Heart right ventricle (tissue), 16 donors: ENCODE results near the gene NUTM2G. TPM values are rescaled to one million over a fixed set of nuclear protein-coding genes. Genes with fewer than 3 reads are reported as not detected.
"Not testable (repeated sequence)": the region's sequence is repeated elsewhere in the genome, so short reads cannot be mapped to it uniquely, and the experiment has no call there.

Experiments
- ATAC-seq, 8 donors: fragments of 200-7000 bp; cut with Tn5 transposase; one replicate each; pipeline ENCODE4 v1.9.1; 2020; ENCODE audit warnings: mild to moderate bottlenecking in 8 of 8, moderate library complexity in 8 of 8, moderate number of reproducible peaks in 1 of 8
- DNase-seq, 2 donors: peaks; one replicate each; pipeline ENCODE4 v3.0.0-alpha.2; 2020
- H3K27ac ChIP-seq, 10 donors: fragments of 200-600 bp; sonication (generic) in 2 of 10; one replicate each; pipeline versions ENCODE4 v1.5.0 to v1.8.0; 2020 to 2022; ENCODE audit warnings: mild to moderate bottlenecking in 3 of 10
- H3K27me3 ChIP-seq, 7 donors: fragments of 200-600 bp; one replicate each; pipeline ENCODE4 v1.8.0; 2021 to 2022; ENCODE audit warnings: mild to moderate bottlenecking in 2 of 7
- H3K36me3 ChIP-seq, 9 donors: fragments of 200-600 bp; sonication (generic) in 1 of 9; one replicate each; pipeline versions ENCODE4 v1.5.0 to v1.8.0; 2020 to 2022; ENCODE audit warnings: mild to moderate bottlenecking in 2 of 9
- H3K4me1 ChIP-seq, 9 donors: fragments of 200-600 bp; sonication (generic) in 1 of 9; one replicate each; pipeline versions ENCODE4 v1.5.0 to v1.8.0; 2020 to 2022; ENCODE audit warnings: mild to moderate bottlenecking in 4 of 9
- H3K4me3 ChIP-seq, 10 donors: fragments of 200-600 bp; sonication (generic) in 2 of 10; one replicate each; pipeline versions ENCODE4 v1.5.0 to v1.8.0; 2020 to 2022; ENCODE audit warnings: mild to moderate bottlenecking in 7 of 10, moderate library complexity in 2 of 10
- H3K9me3 ChIP-seq, 11 donors: fragments of 200-600 bp in 10 of 11; sonication (generic) in 2 of 11; one replicate each; pipeline versions ENCODE4 v1.5.0 to v1.8.0; 2013 to 2022; ENCODE audit warnings: mild to moderate bottlenecking in 2 of 11, control low read depth in 1 of 11, moderate library complexity in 1 of 11
- CTCF ChIP-seq, 9 donors: fragments of 200-600 bp; sonication (generic) in 2 of 9; IDR thresholded peaks; one replicate each; pipeline versions ENCODE4 v1.5.0 to v1.8.0; 2021 to 2022; ENCODE audit warnings: antibody characterized with exemption in 9 of 9, mild to moderate bottlenecking in 5 of 9, moderate library complexity in 1 of 9
- WGBS, 2 donors: extraction: QIAGEN DNeasy Blood & Tissue Kit; methylation state at CpG; one replicate each; pipeline ENCODE4 v1.1.7; 2013; ENCODE audit warnings: inconsistent platforms in 1 of 2; 5-methylcytosine and 5-hydroxymethylcytosine counted together
- intact Hi-C, 10 donors: fragments of 100-400 bp; cut with DNase I; formaldehyde crosslinking; loops; one replicate each; pipeline versions ENCODE4 v1.11.1 to v1.14.2; 2022
- polyA plus RNA-seq, 2 donors: library from polyadenylated mRNA; stranded (reverse); fragments of 200-250 nt; gene quantifications; one replicate each; pipeline ENCODE4 v1.2.3, GENCODE V29; 2013
- total RNA-seq, 10 donors: library from RNA; stranded (reverse); fragmentation: NEBNext Ultra II Directional in 3 of 10; extraction: Animal tissue kit (Norgen Biotek cat#: 25700) in 3 of 10; gene quantifications; one replicate each; pipeline versions ENCODE4 v1.2.1 to v1.2.4, GENCODE V29; 2021 to 2023
- donor health status: Arrhythmogenic right ventricular cardiomyopathy.
- donor health status: ischemic (EF 13 %, LVEDD 7.1; RV severe dilation, severe dysfunction).
- donor health status: healthy with polysubstance abuse.
- donor health status: DM: no; HTN: yes; CAD: no.
- donor health status: DM: no; HTN: no; CAD: no.
- donor health status: ischemic (EF 25% LVEDD 6.9; RV normal size, moderate dysfunction).
- donor health status: ischemic (EF 25% LVEDD 5.7; RV mildly dilated, moderate dysfunction).
- donor health status: healthy.
- donor health status: DM: yes; HTN: yes; CAD: no.
- donor health status: Ischemic cardiomyopathy.
- donor health status: ischemic (EF 35%, LVEDD 5.7; RV mildly dilated, moderate dysfunction).
- donor health status: nonischemic (EF 11% LVEDD 7.7; RV severe dilation, severe dysfunction).
- donor health status: DM: yes; HTN: yes; CAD: no.
- donor health status: PGD.
- donor health status: ischemic (EF 29% LVEDD 5.4; RV normal size, mild dysfunction).
- donor health status: nonischemic (EF 23%, LVEDD 6.1; RV moderate dilation, normal function).

Gene NUTM2G
- total and polyA plus RNA-seq, 12 donors: not detected

- Histone ChIP-seq H3K4me3 (no peak overlapping the region), H3K4me1 (peaks cover 0 to 5% (median 0%) of the 10 kb centered on the region in 9 donors), H3K27ac (no peak overlapping the region), H3K9me3 (peaks cover 0 to 6% (median 0%) of the 10 kb centered on the region in 11 donors), H3K27me3 (no peaks in the 10 kb centered on the region), H3K36me3 (peaks cover 0 to 24% (median 0%) of the 10 kb centered on the region in 9 donors)
- TF ChIP-seq CTCF (IDR thresholded peaks at IDR 0.05): no peak
- WGBS, 2 donors: 82 to 89% methylated on average over 4 of the region's 4 CpGs
- ATAC-seq: no peak
- DNase-seq: no peak
- intact Hi-C loops: no loop called here
These were observed 40.1 kb upstream of the NUTM2G start for GRCh38 chr9:96888591-96888990.

- Histone ChIP-seq H3K36me3 (peaks cover 0 to 53% (median 0%) of the 10 kb centered on the region in 9 donors), H3K9me3 (no peaks in the 10 kb centered on the region), H3K27ac (no peak overlapping the region), H3K4me3 (no peak overlapping the region), H3K4me1 (no peaks in the 10 kb centered on the region), H3K27me3 (no peaks in the 10 kb centered on the region)
- no peak for ATAC-seq
- DNase-seq: no peak
- WGBS, 2 donors: 98% methylated on average over 7 of the region's 7 CpGs
- TF ChIP-seq CTCF (IDR thresholded peaks at IDR 0.05): no peak
- intact Hi-C loops: no loop called here
These were observed 36.5 kb upstream of the NUTM2G start for GRCh38 chr9:96892131-96892530.

- peaks cover 0 to 29% (median 0%) of the 10 kb centered on the region in 9 donors for H3K36me3 ChIP-seq
- intact Hi-C loops, H3K27ac ChIP-seq, H3K27me3 ChIP-seq, H3K9me3 ChIP-seq, H3K4me3 ChIP-seq, DNase-seq, ATAC-seq, H3K4me1 ChIP-seq: not testable (repeated sequence)
- WGBS, 2 donors: 82 to 100% methylated on average over 1 of the region's 2 CpGs
These were observed 28.6 kb upstream of the NUTM2G start for GRCh38 chr9:96900010-96900409.

GRCh38 chr9:96904947-96905722 is 23.5 kb upstream of the NUTM2G start:
- intact Hi-C loops, H3K36me3 ChIP-seq, H3K9me3 ChIP-seq, H3K27me3 ChIP-seq, H3K4me1 ChIP-seq, DNase-seq, ATAC-seq, H3K4me3 ChIP-seq, H3K27ac ChIP-seq: not testable (repeated sequence)
- 92 to 100% methylated on average over 2 of the region's 5 CpGs for WGBS, 2 donors

- H3K9me3 ChIP-seq, intact Hi-C loops, H3K27ac ChIP-seq, H3K4me3 ChIP-seq, H3K4me1 ChIP-seq, DNase-seq, ATAC-seq, H3K36me3 ChIP-seq, H3K27me3 ChIP-seq: not testable (repeated sequence)
- WGBS, 2 donors: no CpG with 5 or more reads among the region's 3 CpGs
These were observed 20.2 kb upstream of the NUTM2G start for GRCh38 chr9:96908479-96908878.

- H3K9me3 ChIP-seq, H3K27me3 ChIP-seq, intact Hi-C loops, ATAC-seq, DNase-seq, H3K27ac ChIP-seq, H3K4me3 ChIP-seq, H3K4me1 ChIP-seq: not testable (repeated sequence)
- 63 to 93% methylated on average over 2 of the region's 2 CpGs for WGBS, 2 donors
- H3K36me3 ChIP-seq: peaks cover 0 to 19% (median 0%) of the 10 kb centered on the region in 9 donors
These were observed 13.1 kb upstream of the NUTM2G start for GRCh38 chr9:96915539-96915938.

GRCh38 chr9:96916531-96916930 is 12.1 kb upstream of the NUTM2G start:
- ATAC-seq, H3K4me3 ChIP-seq, H3K9me3 ChIP-seq, H3K27me3 ChIP-seq, H3K27ac ChIP-seq, DNase-seq, H3K4me1 ChIP-seq, intact Hi-C loops: not testable (repeated sequence)
- H3K36me3 ChIP-seq: peaks cover 0 to 19% (median 0%) of the 10 kb centered on the region in 9 donors
- WGBS, 2 donors: 93 to 99% methylated on average over 5 of the region's 6 CpGs

- H3K27me3 ChIP-seq, H3K4me3 ChIP-seq, H3K27ac ChIP-seq, ATAC-seq, H3K9me3 ChIP-seq, H3K4me1 ChIP-seq, intact Hi-C loops, DNase-seq: not testable (repeated sequence)
- 74 to 85% methylated on average over 5 to 6 of the region's 6 CpGs for WGBS, 2 donors
- peaks cover 0 to 17% (median 0%) of the 10 kb centered on the region in 9 donors for H3K36me3 ChIP-seq
These were observed 10.1 kb upstream of the NUTM2G start for GRCh38 chr9:96918550-96918949.

- H3K27me3 ChIP-seq, H3K4me1 ChIP-seq, H3K9me3 ChIP-seq, H3K27ac ChIP-seq, H3K4me3 ChIP-seq, intact Hi-C loops, ATAC-seq, DNase-seq: not testable (repeated sequence)
- WGBS, 2 donors: 96% methylated on average over 4 of the region's 4 CpGs; no CpG with 5 or more reads in 1 of the 2 donors
- peaks cover 0 to 11% (median 0%) of the 10 kb centered on the region in 9 donors for H3K36me3 ChIP-seq
These were observed 7.8 kb upstream of the NUTM2G start for GRCh38 chr9:96920803-96921202.
